Thymus (tissue), 11 donors: ENCODE data around the gene KCNT2. TPM values are rescaled to one million over a fixed set of nuclear protein-coding genes. Genes with fewer than 3 reads are reported as not detected.

ENCODE experiments used
- DNase-seq, 9 donors: peaks; one replicate each; pipeline ENCODE4 v3.0.0-alpha.2; 2013; ENCODE audit warnings: low spot score in 9 of 9, low read depth in 6 of 9, missing footprints in 1 of 9
- H3K27ac ChIP-seq, 2 donors: one replicate each; pipeline ENCODE4 v1.5.1; 2013; ENCODE audit warnings: control low read depth in 1 of 2, low read depth in 1 of 2, low read length in 1 of 2, mild to moderate bottlenecking in 1 of 2, moderate library complexity in 1 of 2
- H3K27me3 ChIP-seq, 2 donors: one replicate each; pipeline ENCODE4 v1.5.1; 2013; ENCODE audit warnings: low read length in 1 of 2; ENCODE audit not compliant: control insufficient read depth in 2 of 2, insufficient read depth in 1 of 2
- H3K36me3 ChIP-seq, 2 donors: one replicate each; pipeline ENCODE4 v1.5.1; 2013; ENCODE audit warnings: low read length in 1 of 2, mild to moderate bottlenecking in 1 of 2, moderate library complexity in 1 of 2; ENCODE audit not compliant: control insufficient read depth in 2 of 2, insufficient read depth in 2 of 2
- H3K4me1 ChIP-seq, 2 donors: one replicate each; pipeline ENCODE4 v1.5.1; 2013; ENCODE audit warnings: low read length in 2 of 2; ENCODE audit not compliant: control insufficient read depth in 2 of 2, insufficient read depth in 2 of 2
- H3K4me3 ChIP-seq, 2 donors: one replicate each; pipeline ENCODE4 v1.5.1; 2013; ENCODE audit warnings: low read length in 2 of 2, control low read depth in 1 of 2, mild to moderate bottlenecking in 1 of 2
- H3K9me3 ChIP-seq, 2 donors: one replicate each; pipeline ENCODE4 v1.5.1; 2013; ENCODE audit warnings: low read length in 1 of 2, mild to moderate bottlenecking in 1 of 2; ENCODE audit not compliant: control insufficient read depth in 2 of 2, insufficient read depth in 1 of 2
- WGBS: extraction: QIAGEN DNeasy Blood & Tissue Kit; methylation state at CpG from one replicate; pipeline ENCODE4 v1.1.7; 2013; 5-methylcytosine and 5-hydroxymethylcytosine counted together
- polyA plus RNA-seq: library from polyadenylated mRNA; stranded (reverse); fragments of 200-250 nt; gene quantifications from one replicate; pipeline ENCODE4 v1.2.3, GENCODE V29; 2013
- total RNA-seq: library from RNA; stranded (reverse); fragments of 120-200 nt; gene quantifications from one replicate; pipeline ENCODE4 v1.2.4, GENCODE V29; 2013
- donor health status: healthy.

The KCNT2 gene
- total and polyA plus RNA-seq, 2 donors: 0.41 to 0.85 TPM

GRCh38 chr1:196387766-196388165 is 220.5 kb downstream of the KCNT2 start:
- Histone ChIP-seq H3K27ac (no peak overlapping the region), H3K27me3 (no peaks in the 10 kb centered on the region), H3K4me3 (no peak overlapping the region), H3K36me3 (no peaks in the 10 kb centered on the region), H3K9me3 (no peaks in the 10 kb centered on the region), H3K4me1 (no peaks in the 10 kb centered on the region)
- no peak for DNase-seq
- WGBS: 84% methylated on average over 3 of the region's 3 CpGs

- H3K36me3 ChIP-seq: no peaks in the 10 kb centered on the region
- no peak for DNase-seq
- no peaks in the 10 kb centered on the region for H3K9me3 ChIP-seq
- WGBS: 98% methylated on average over 4 of the region's 4 CpGs
- H3K27me3 ChIP-seq: no peaks in the 10 kb centered on the region
- no peaks in the 10 kb centered on the region for H3K4me1 ChIP-seq
- H3K4me3 ChIP-seq: no peak overlapping the region
- H3K27ac ChIP-seq: no peak overlapping the region
Observed at GRCh38 chr1:196385109-196385508, 223.1 kb downstream of the KCNT2 start.

- Histone ChIP-seq H3K36me3 (no peaks in the 10 kb centered on the region), H3K9me3 (no peaks in the 10 kb centered on the region), H3K27ac (no peak overlapping the region), H3K4me1 (no peaks in the 10 kb centered on the region), H3K27me3 (no peaks in the 10 kb centered on the region), H3K4me3 (no peak overlapping the region)
- WGBS: 94% methylated on average over 6 of the region's 6 CpGs
- DNase-seq: no peak
Observed at GRCh38 chr1:196382383-196382782, 225.9 kb downstream of the KCNT2 start.

GRCh38 chr1:196381544-196381943 is 226.7 kb downstream of the KCNT2 start:
- 96% methylated on average over 4 of the region's 4 CpGs for WGBS
- Histone ChIP-seq H3K9me3 (no peaks in the 10 kb centered on the region), H3K4me1 (no peaks in the 10 kb centered on the region), H3K36me3 (no peaks in the 10 kb centered on the region), H3K27ac (no peak overlapping the region), H3K4me3 (no peak overlapping the region), H3K27me3 (no peaks in the 10 kb centered on the region)
- DNase-seq: no peak

GRCh38 chr1:196380316-196380715 is 227.9 kb downstream of the KCNT2 start:
- 72% methylated on average over 1 of the region's 1 CpG for WGBS
- Histone ChIP-seq H3K9me3 (no peaks in the 10 kb centered on the region), H3K4me3 (no peak overlapping the region), H3K27me3 (no peaks in the 10 kb centered on the region), H3K27ac (no peak overlapping the region), H3K36me3 (no peaks in the 10 kb centered on the region), H3K4me1 (no peaks in the 10 kb centered on the region)
- no peak for DNase-seq

- Histone ChIP-seq H3K36me3 (no peaks in the 10 kb centered on the region), H3K4me3 (no peak overlapping the region), H3K27me3 (no peaks in the 10 kb centered on the region), H3K9me3 (no peaks in the 10 kb centered on the region), H3K4me1 (no peaks in the 10 kb centered on the region), H3K27ac (no peak overlapping the region)
- WGBS: 93% methylated on average over 3 of the region's 3 CpGs
- no peak for DNase-seq
Observed at GRCh38 chr1:196377811-196378210, 230.4 kb downstream of the KCNT2 start.

GRCh38 chr1:196376630-196377328 is 231.5 kb downstream of the KCNT2 start:
- Histone ChIP-seq H3K9me3 (no peaks in the 10 kb centered on the region), H3K4me3 (no peak overlapping the region), H3K4me1 (no peaks in the 10 kb centered on the region), H3K27me3 (no peaks in the 10 kb centered on the region), H3K36me3 (no peaks in the 10 kb centered on the region), H3K27ac (no peak overlapping the region)
- no peak for DNase-seq
- WGBS: 75% methylated on average over 4 of the region's 4 CpGs

- no peaks in the 10 kb centered on the region for H3K4me1 ChIP-seq
- H3K4me3 ChIP-seq: no peak overlapping the region
- no peaks in the 10 kb centered on the region for H3K9me3 ChIP-seq
- H3K27ac ChIP-seq: no peak overlapping the region
- H3K36me3 ChIP-seq: no peaks in the 10 kb centered on the region
- no peaks in the 10 kb centered on the region for H3K27me3 ChIP-seq
- no peak for DNase-seq
- 95% methylated on average over 1 of the region's 1 CpG for WGBS
Observed at GRCh38 chr1:196373798-196374197, 234.4 kb downstream of the KCNT2 start.

- H3K27me3 ChIP-seq: no peaks in the 10 kb centered on the region
- H3K4me3 ChIP-seq: no peak overlapping the region
- WGBS: 86% methylated on average over 2 of the region's 2 CpGs
- H3K4me1 ChIP-seq: no peaks in the 10 kb centered on the region
- no peak overlapping the region for H3K27ac ChIP-seq
- peak in 6 of 9 donors; percentile 13 to 57 (median 20) for DNase-seq
- no peaks in the 10 kb centered on the region for H3K36me3 ChIP-seq
- H3K9me3 ChIP-seq: no peaks in the 10 kb centered on the region
Observed at GRCh38 chr1:196372896-196373536, 235.2 kb downstream of the KCNT2 start.
